Measurements from ENCODE around the gene DRC7. TPM values are rescaled to one million over a fixed set of nuclear protein-coding genes. Genes with fewer than 3 reads are reported as not detected.

DRC7 gene
- total and polyA plus RNA-seq, 4 donors: 0.06 to 1.8 (median 0.08) TPM; not detected in 1

- no peak overlapping the region for H3K4me3 ChIP-seq (ENCODE audit: low read depth in 1 of 3, low read length in 3 of 3)
- no peaks in the 10 kb centered on the region for H3K36me3 ChIP-seq (ENCODE audit: control insufficient read depth in 4 of 4, insufficient read depth in 3 of 4, low read depth in 1 of 4, low read length in 3 of 4)
- no peak for TF ChIP-seq REST (IDR thresholded peaks at IDR 0.05)
- TF ChIP-seq CTCF (IDR thresholded peaks at IDR 0.05; ENCODE audit: low read depth, low read length, missing input control): no peak
- no peak for TF ChIP-seq MAX (IDR thresholded peaks at IDR 0.05)
- TF ChIP-seq ZBTB33 (IDR thresholded peaks at IDR 0.05): no peak
- TF ChIP-seq RXRA (IDR thresholded peaks at IDR 0.05): no peak
- TF ChIP-seq TAF1 (conservative IDR thresholded peaks at IDR 0.05): no peak
- no peak for TF ChIP-seq HNF4A (conservative IDR thresholded peaks at IDR 0.05)
- TF ChIP-seq NR2F2 (IDR thresholded peaks at IDR 0.05): no peak
- TF ChIP-seq FOXA1 (IDR thresholded peaks at IDR 0.05): no peak
- no peak for TF ChIP-seq RAD21 (IDR thresholded peaks at IDR 0.05)
- TF ChIP-seq HNF4G (IDR thresholded peaks at IDR 0.05): no peak
- TF ChIP-seq ATF3 (IDR thresholded peaks at IDR 0.05): no peak
- TF ChIP-seq YY1 (IDR thresholded peaks at IDR 0.05): no peak
- no peak for TF ChIP-seq FOXA2 (IDR thresholded peaks at IDR 0.05)
- no peak for TF ChIP-seq JUND (IDR thresholded peaks at IDR 0.05)
- no peak for TF ChIP-seq EGR1 (IDR thresholded peaks at IDR 0.05; ENCODE audit: low read depth in 2 of 2)
- TF ChIP-seq GABPA (IDR thresholded peaks at IDR 0.05 in 1 of 2, conservative IDR thresholded peaks at IDR 0.05 in 1 of 2): no peak
- no peak for TF ChIP-seq SP1 (IDR thresholded peaks at IDR 0.05)
- H3K9ac ChIP-seq (ENCODE audit: low read depth in 1 of 2, low read length in 2 of 2): no peak overlapping the region
- no peaks in the 10 kb centered on the region for H3K4me1 ChIP-seq (ENCODE audit: control insufficient read depth in 4 of 4, insufficient read depth in 4 of 4, low read length in 3 of 4)
- H3K9me3 ChIP-seq (ENCODE audit: control insufficient read depth in 4 of 4, low read length in 3 of 4): no peaks in the 10 kb centered on the region
- 90% methylated on average over 10 of the region's 10 CpGs for WGBS
- no peaks in the 10 kb centered on the region for H3K27me3 ChIP-seq (ENCODE audit: control insufficient read depth in 4 of 4, insufficient read depth in 4 of 4, low read length in 3 of 4)
- no peak overlapping the region for H3K27ac ChIP-seq (ENCODE audit: low read depth in 1 of 2, low read length in 2 of 2)
- DNase-seq (ENCODE audit: low spot score): no peak
Measured at GRCh38 chr16:57651344-57652333, 43.0 kb upstream of the DRC7 start.
